Measurements from ENCODE around the gene ALDH4A1.

DNA sequence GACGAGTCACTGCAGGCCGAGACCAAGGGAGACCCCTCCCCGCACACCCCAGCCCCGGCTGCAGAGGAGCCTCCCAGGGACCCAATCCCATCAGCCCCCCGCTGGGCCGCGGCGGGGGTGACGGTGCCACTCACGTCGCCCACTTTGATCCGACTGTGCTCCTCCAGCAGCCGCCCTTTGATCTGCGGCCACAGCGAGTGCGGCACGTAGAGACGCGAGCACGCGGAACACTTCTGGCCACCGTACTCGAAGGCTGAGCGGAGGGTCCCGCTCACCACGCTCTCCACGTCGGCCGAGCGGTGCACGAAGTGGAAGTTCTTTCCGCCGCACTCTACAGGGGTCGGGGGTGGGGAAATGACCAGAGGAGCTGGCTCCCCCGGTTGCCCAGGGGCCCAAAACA, 25.1 kb downstream of the ALDH4A1 start:
- no peak for TF ChIP-seq UBTF (IDR thresholded peaks at IDR 0.05; ENCODE audit: borderline replicate concordance in 1 of 2, low read depth in 2 of 2, low read length in 2 of 2)
- TF ChIP-seq, protein P1, sequence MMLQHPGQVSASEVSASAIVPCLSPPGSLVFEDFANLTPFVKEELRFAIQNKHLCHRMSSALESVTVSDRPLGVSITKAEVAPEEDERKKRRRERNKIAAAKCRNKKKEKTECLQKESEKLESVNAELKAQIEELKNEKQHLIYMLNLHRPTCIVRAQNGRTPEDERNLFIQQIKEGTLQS (IDR thresholded peaks at IDR 0.05) = no peak
- TF ChIP-seq, protein P1 (CRISPR knock-in tag; conservative IDR thresholded peaks at IDR 0.05) = no peak
- no peak for TF ChIP-seq ZSCAN29 (IDR thresholded peaks at IDR 0.05)
- TF ChIP-seq ZHX1 (conservative IDR thresholded peaks at IDR 0.05; ENCODE audit: low read length) = no peak
- TF ChIP-seq, protein P2, sequence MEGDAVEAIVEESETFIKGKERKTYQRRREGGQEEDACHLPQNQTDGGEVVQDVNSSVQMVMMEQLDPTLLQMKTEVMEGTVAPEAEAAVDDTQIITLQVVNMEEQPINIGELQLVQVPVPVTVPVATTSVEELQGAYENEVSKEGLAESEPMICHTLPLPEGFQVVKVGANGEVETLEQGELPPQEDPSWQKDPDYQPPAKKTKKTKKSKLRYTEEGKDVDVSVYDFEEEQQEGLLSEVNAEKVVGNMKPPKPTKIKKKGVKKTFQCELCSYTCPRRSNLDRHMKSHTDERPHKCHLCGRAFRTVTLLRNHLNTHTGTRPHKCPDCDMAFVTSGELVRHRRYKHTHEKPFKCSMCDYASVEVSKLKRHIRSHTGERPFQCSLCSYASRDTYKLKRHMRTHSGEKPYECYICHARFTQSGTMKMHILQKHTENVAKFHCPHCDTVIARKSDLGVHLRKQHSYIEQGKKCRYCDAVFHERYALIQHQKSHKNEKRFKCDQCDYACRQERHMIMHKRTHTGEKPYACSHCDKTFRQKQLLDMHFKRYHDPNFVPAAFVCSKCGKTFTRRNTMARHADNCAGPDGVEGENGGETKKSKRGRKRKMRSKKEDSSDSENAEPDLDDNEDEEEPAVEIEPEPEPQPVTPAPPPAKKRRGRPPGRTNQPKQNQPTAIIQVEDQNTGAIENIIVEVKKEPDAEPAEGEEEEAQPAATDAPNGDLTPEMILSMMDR (IDR thresholded peaks at IDR 0.05 in 2 of 3, conservative IDR thresholded peaks at IDR 0.05 in 1 of 3; ENCODE audit: insufficient read depth in 2 of 3, low read depth in 1 of 3, low read length in 3 of 3) = no peak
- no peak for TF ChIP-seq MAFG (tag; conservative IDR thresholded peaks at IDR 0.05)
- no peak for TF ChIP-seq EHMT2 (IDR thresholded peaks at IDR 0.05)
- no peak for TF ChIP-seq EZH2 (IDR thresholded peaks at IDR 0.05; ENCODE audit: borderline replicate concordance, low read depth, low read length)
- TF ChIP-seq ZC3H4 (CRISPR knock-in tag; IDR thresholded peaks at IDR 0.05; ENCODE audit: borderline replicate concordance) = no peak
- no peak for TF ChIP-seq PREB (CRISPR knock-in tag; IDR thresholded peaks at IDR 0.05)
- no peak for TF ChIP-seq ZNF217 (CRISPR knock-in tag; IDR thresholded peaks at IDR 0.05)
- no peak for TF ChIP-seq PHB2 (IDR thresholded peaks at IDR 0.05; ENCODE audit: low read depth)
- TF ChIP-seq, protein P3, sequence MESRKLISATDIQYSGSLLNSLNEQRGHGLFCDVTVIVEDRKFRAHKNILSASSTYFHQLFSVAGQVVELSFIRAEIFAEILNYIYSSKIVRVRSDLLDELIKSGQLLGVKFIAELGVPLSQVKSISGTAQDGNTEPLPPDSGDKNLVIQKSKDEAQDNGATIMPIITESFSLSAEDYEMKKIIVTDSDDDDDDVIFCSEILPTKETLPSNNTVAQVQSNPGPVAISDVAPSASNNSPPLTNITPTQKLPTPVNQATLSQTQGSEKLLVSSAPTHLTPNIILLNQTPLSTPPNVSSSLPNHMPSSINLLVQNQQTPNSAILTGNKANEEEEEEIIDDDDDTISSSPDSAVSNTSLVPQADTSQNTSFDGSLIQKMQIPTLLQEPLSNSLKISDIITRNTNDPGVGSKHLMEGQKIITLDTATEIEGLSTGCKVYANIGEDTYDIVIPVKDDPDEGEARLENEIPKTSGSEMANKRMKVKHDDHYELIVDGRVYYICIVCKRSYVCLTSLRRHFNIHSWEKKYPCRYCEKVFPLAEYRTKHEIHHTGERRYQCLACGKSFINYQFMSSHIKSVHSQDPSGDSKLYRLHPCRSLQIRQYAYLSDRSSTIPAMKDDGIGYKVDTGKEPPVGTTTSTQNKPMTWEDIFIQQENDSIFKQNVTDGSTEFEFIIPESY (CRISPR knock-in tag; IDR thresholded peaks at IDR 0.05) = no peak
